GM12878 (cell line): ENCODE data around the gene EVI2B.
"Not testable (repeated sequence)": the region's sequence is repeated elsewhere in the genome, so short reads cannot be mapped to it uniquely, and the experiment has no call there.

Source experiments
- POLR2A ChIP-seq: IDR thresholded peaks from 2 replicates; pipeline ENCODE4 v1.6.1; 2011; ENCODE audit warnings: low read depth, mild to moderate bottlenecking, low read length
- ZSCAN29 ChIP-seq: fragments of 450-650 bp; IDR thresholded peaks from 2 replicates; pipeline ENCODE4 v1.6.1; 2017; ENCODE audit warnings: mild to moderate bottlenecking, moderate library complexity
- TF ChIP-seq, protein P1 (sequence below), 3 experiments: IDR thresholded peaks in 2 of 3; conservative IDR thresholded peaks in 1 of 3; 2 replicates each; pipeline ENCODE4 v1.5.1; 2011; ENCODE audit warnings: low read depth in 3 of 3, low read length in 3 of 3, mild to moderate bottlenecking in 3 of 3, control low read depth in 2 of 3, moderate library complexity in 2 of 3, inconsistent platforms in 1 of 3, mixed read lengths in 1 of 3; ENCODE audit not compliant: control insufficient read depth in 2 of 3, insufficient read depth in 1 of 3; ENCODE audit errors: extremely low read depth in 1 of 3

DNA sequence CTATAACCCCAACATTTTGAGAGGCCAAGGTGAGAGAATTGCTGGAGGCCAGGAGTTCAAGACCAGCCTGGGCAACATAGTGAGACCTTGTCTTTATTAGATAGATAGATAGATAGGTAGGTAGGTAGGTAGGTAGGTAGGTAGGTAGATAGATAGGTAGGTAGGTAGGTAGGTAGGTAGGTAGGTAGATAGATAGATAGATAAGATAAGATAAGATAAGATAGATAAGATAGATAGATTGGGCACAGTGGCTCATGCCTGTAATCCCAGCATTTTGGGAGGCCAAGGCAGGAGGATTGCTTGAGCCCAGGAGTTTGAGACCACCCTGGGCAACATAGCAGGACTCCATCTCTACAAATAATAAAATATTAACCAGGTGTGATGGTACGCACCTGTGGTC is 50.9 kb downstream of the EVI2B start:
- not testable (repeated sequence) for TF ChIP-seq POLR2A, ZSCAN29
- TF ChIP-seq, protein P1, sequence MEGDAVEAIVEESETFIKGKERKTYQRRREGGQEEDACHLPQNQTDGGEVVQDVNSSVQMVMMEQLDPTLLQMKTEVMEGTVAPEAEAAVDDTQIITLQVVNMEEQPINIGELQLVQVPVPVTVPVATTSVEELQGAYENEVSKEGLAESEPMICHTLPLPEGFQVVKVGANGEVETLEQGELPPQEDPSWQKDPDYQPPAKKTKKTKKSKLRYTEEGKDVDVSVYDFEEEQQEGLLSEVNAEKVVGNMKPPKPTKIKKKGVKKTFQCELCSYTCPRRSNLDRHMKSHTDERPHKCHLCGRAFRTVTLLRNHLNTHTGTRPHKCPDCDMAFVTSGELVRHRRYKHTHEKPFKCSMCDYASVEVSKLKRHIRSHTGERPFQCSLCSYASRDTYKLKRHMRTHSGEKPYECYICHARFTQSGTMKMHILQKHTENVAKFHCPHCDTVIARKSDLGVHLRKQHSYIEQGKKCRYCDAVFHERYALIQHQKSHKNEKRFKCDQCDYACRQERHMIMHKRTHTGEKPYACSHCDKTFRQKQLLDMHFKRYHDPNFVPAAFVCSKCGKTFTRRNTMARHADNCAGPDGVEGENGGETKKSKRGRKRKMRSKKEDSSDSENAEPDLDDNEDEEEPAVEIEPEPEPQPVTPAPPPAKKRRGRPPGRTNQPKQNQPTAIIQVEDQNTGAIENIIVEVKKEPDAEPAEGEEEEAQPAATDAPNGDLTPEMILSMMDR (IDR thresholded peaks at IDR 0.05 in 2 of 3, conservative IDR thresholded peaks at IDR 0.05 in 1 of 3; ENCODE audit: control insufficient read depth in 2 of 3, extremely low read depth in 1 of 3, insufficient read depth in 1 of 3, low read depth in 3 of 3, low read length in 3 of 3), result not testable (repeated sequence)
